Measurements from ENCODE around the gene COX8C. TPM values are rescaled to one million over a fixed set of nuclear protein-coding genes. Genes with fewer than 3 reads are reported as not detected.
A peak's percentile ranks its signal among the peaks of the same experiment; 100 is the strongest.

Gene COX8C
- polyA plus RNA-seq, 1 of the 3 experiments (the other 2 are of a cell fraction), result not detected

- Histone ChIP-seq H4K20me1 (ENCODE audit: insufficient read depth) (peaks cover 67% of the 10 kb centered on the region), H3K9me2 (no peaks in the 10 kb centered on the region), H3K4me1 (ENCODE audit: control insufficient read depth in 1 of 2, insufficient read depth in 2 of 2, low read depth in 1 of 2, low read length in 1 of 2) (peaks cover 0 to 40% of the 10 kb centered on the region in 2 experiments; a peak in 2 of 4 replicates), H3K79me2 (ENCODE audit: insufficient read depth) (peaks cover 95% of the 10 kb centered on the region), H3F3A (replicated peaks; ENCODE audit: insufficient read depth) (peaks cover 18% of the 10 kb centered on the region), H3K27me3 (ENCODE audit: insufficient read depth) (no peaks in the 10 kb centered on the region), H2AFZ (ENCODE audit: low read depth) (no peak overlapping the region), H3K9ac (no peak overlapping the region), H3K36me3 (replicated peaks in 1 of 2; ENCODE audit: control insufficient read depth in 1 of 2, insufficient read depth in 2 of 2, low read length in 1 of 2) (peaks cover 0 to 6% of the 10 kb centered on the region in 2 experiments), H3K27ac (ENCODE audit: low read depth in 2 of 2, low read length in 1 of 2) (peak overlapping the region in 1 of 2 experiments; percentile 62; a peak in 1 of 4 replicates), H3K4me3 (ENCODE audit: low read depth in 2 of 2, low read length in 1 of 2) (no peak overlapping the region), H3K9me3 (no peaks in the 10 kb centered on the region), H3K4me2 (no peak overlapping the region)
- no peak for DNase-seq
- 85% methylated on average over 2 of the region's 2 CpGs for WGBS (ENCODE audit: low lambda C conversion rate)
- no peak for TF ChIP-seq REST (IDR thresholded peaks at IDR 0.05; ENCODE audit: low read depth, low read length)
- TF ChIP-seq TAF1 (IDR thresholded peaks at IDR 0.05; ENCODE audit: borderline replicate concordance, low read depth, low read length), result no peak
- TF ChIP-seq GATA2 (CRISPR knock-in tag; IDR thresholded peaks at IDR 0.05), result no peak
- no peak for TF ChIP-seq RXRA (IDR thresholded peaks at IDR 0.05; ENCODE audit: borderline replicate concordance, low read depth)
- TF ChIP-seq YY1 (IDR thresholded peaks at IDR 0.05; ENCODE audit: low read depth), result no peak
- TF ChIP-seq USF2 (IDR thresholded peaks at IDR 0.05; ENCODE audit: borderline replicate concordance, low read depth, low read length), result no peak
- no peak for TF ChIP-seq MEF2A (IDR thresholded peaks at IDR 0.05; ENCODE audit: borderline replicate concordance, low read depth)
- TF ChIP-seq EP300 (IDR thresholded peaks at IDR 0.05; ENCODE audit: borderline replicate concordance in 1 of 2, low read depth in 1 of 2, low read length in 1 of 2), result no peak
- no peak for TF ChIP-seq TEAD4 (IDR thresholded peaks at IDR 0.05; ENCODE audit: borderline replicate concordance, insufficient read depth)
- no peak for TF ChIP-seq FOXJ3 (CRISPR knock-in tag; IDR thresholded peaks at IDR 0.05)
- no peak for TF ChIP-seq RCOR1 (IDR thresholded peaks at IDR 0.05; ENCODE audit: low read length)
- TF ChIP-seq CHD2 (IDR thresholded peaks at IDR 0.05; ENCODE audit: low read length, partially characterized antibody), result no peak
- TF ChIP-seq MXI1 (IDR thresholded peaks at IDR 0.05; ENCODE audit: low read depth, low read length), result no peak
- no peak for TF ChIP-seq TCF12 (IDR thresholded peaks at IDR 0.05)
- no peak for TF ChIP-seq SMC3 (IDR thresholded peaks at IDR 0.05; ENCODE audit: low read depth, low read length)
- no peak for TF ChIP-seq FOSL2 (IDR thresholded peaks at IDR 0.05; ENCODE audit: borderline replicate concordance, low read depth)
- TF ChIP-seq ZBTB33 (IDR thresholded peaks at IDR 0.05; ENCODE audit: borderline replicate concordance, low read depth), result no peak
- TF ChIP-seq ELF1 (IDR thresholded peaks at IDR 0.05), result no peak
- ChIA-PET POLR2A (no interaction called here), CTCF (no interaction called here)
Measured at GRCh38 chr14:93319494-93319893, 27.5 kb upstream of the COX8C start.
